Tibial artery (tissue), 4 donors: ENCODE results near the gene CNTN4.
"Not testable (repeated sequence)": the region's sequence is repeated elsewhere in the genome, so short reads cannot be mapped to it uniquely, and the experiment has no call there.

Experiments
- DNase-seq, 2 donors: peaks; one replicate each; pipeline ENCODE4 v3.0.0-alpha.2; 2019
- H3K27ac ChIP-seq, 2 donors: fragments of 200-600 bp; sonication (generic) in 1 of 2; 1 replicate in 1 of 2; 2 replicates in 1 of 2; pipeline ENCODE4 v1.5.1; 2018 to 2019; ENCODE audit warnings: mild to moderate bottlenecking in 1 of 2
- H3K27me3 ChIP-seq, 2 donors: fragments of 200-600 bp; sonication (generic) in 1 of 2; one replicate each; pipeline versions ENCODE4 v1.5.1 to v1.6.0; 2016 to 2019
- H3K36me3 ChIP-seq, 3 donors: fragments of 200-600 bp; sonication (generic) in 2 of 3; one replicate each; pipeline ENCODE4 v1.5.1; 2016 to 2019; ENCODE audit warnings: mild to moderate bottlenecking in 2 of 3
- H3K4me1 ChIP-seq, 4 donors: fragments of 200-600 bp; sonication (generic) in 2 of 4; 1 replicate in 3 of 4; 2 replicates in 1 of 4; pipeline ENCODE4 v1.5.1; 2016 to 2019
- H3K4me3 ChIP-seq, 2 donors: fragments of 200-600 bp; sonication (generic) in 1 of 2; 1 replicate in 1 of 2; 2 replicates in 1 of 2; pipeline ENCODE4 v1.5.1; 2018 to 2019; ENCODE audit warnings: mild to moderate bottlenecking in 2 of 2
- H3K9me3 ChIP-seq, 3 donors: fragments of 200-600 bp; sonication (generic) in 1 of 3; one replicate each; pipeline ENCODE4 v1.5.1; 2016 to 2019
- intact Hi-C: fragments of 100-400 bp; cut with DNase I; formaldehyde crosslinking; loops from one replicate; pipeline ENCODE4 v1.15.0; 2023; ENCODE audit warnings: low total_unique reads
- TF ChIP-seq, protein P1 (sequence below), 2 experiments: fragments of 200-600 bp in 1 of 2; fragments of 450-650 bp in 1 of 2; IDR thresholded peaks; one replicate each; pipeline ENCODE4 v1.5.1; 2017 to 2019; ENCODE audit warnings: antibody characterized with exemption in 2 of 2, mild to moderate bottlenecking in 1 of 2, moderate library complexity in 1 of 2

The CNTN4 gene

DNA sequence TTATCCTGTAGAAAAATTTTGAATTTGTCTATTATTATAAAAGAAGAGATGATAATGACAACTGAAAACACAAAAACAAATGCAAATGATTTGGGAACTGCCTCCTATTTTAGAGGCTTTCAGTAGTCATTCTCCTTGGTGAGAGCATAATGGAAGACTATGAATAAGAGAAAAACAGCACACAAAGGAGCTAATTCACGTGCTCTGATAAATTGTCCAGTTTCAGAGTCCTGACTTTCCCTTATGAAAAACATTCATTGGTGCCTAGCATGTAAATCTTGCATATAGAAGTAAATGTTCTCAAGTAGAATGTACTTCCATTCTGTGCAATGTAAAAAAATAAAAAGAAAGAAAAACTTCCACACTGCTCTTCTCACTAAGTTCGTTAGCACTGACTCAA, 805.4 kb downstream of the CNTN4 start:
- H3K27ac ChIP-seq: no peak overlapping the region
- DNase-seq: no peak
- H3K4me3 ChIP-seq: no peak overlapping the region
- TF ChIP-seq, protein P1, sequence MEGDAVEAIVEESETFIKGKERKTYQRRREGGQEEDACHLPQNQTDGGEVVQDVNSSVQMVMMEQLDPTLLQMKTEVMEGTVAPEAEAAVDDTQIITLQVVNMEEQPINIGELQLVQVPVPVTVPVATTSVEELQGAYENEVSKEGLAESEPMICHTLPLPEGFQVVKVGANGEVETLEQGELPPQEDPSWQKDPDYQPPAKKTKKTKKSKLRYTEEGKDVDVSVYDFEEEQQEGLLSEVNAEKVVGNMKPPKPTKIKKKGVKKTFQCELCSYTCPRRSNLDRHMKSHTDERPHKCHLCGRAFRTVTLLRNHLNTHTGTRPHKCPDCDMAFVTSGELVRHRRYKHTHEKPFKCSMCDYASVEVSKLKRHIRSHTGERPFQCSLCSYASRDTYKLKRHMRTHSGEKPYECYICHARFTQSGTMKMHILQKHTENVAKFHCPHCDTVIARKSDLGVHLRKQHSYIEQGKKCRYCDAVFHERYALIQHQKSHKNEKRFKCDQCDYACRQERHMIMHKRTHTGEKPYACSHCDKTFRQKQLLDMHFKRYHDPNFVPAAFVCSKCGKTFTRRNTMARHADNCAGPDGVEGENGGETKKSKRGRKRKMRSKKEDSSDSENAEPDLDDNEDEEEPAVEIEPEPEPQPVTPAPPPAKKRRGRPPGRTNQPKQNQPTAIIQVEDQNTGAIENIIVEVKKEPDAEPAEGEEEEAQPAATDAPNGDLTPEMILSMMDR (IDR thresholded peaks at IDR 0.05): no peak
- no peaks in the 10 kb centered on the region for H3K9me3 ChIP-seq
- H3K36me3 ChIP-seq: peaks cover 0 to 7% (median 0%) of the 10 kb centered on the region in 3 donors
- H3K4me1 ChIP-seq: no peaks in the 10 kb centered on the region
- H3K27me3 ChIP-seq: no peaks in the 10 kb centered on the region
- intact Hi-C loops: no loop called here

- TF ChIP-seq, protein P1 (IDR thresholded peaks at IDR 0.05): no peak
- intact Hi-C loops: no loop called here
- H3K4me3 ChIP-seq: no peak overlapping the region
- no peaks in the 10 kb centered on the region for H3K9me3 ChIP-seq
- no peaks in the 10 kb centered on the region for H3K27me3 ChIP-seq
- no peaks in the 10 kb centered on the region for H3K36me3 ChIP-seq
- no peak overlapping the region for H3K27ac ChIP-seq
- DNase-seq: no peak
- H3K4me1 ChIP-seq: no peaks in the 10 kb centered on the region
Observed at GRCh38 chr3:2908693-2909351, 810.2 kb downstream of the CNTN4 start.

DNA sequence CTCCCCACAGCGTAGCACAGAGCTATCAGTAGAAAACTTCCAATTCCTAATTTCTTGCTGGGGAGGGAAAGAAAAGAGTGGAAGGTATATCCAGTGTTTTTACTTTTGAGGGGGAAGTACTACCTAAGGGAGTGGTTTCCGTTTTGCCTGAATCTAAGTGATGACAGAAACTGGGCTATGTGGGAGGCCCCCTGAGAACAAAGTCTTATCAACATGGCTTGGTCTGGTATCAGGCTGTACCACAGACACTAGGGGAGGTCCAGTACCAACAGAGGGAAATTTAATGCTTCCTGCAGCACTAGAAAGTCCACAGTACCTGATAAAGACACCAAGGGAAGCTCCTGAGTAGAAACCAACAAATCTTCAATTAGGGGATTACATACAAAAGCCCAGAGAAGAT, 812.3 kb downstream of the CNTN4 start:
- no peaks in the 10 kb centered on the region for H3K27me3 ChIP-seq
- H3K27ac ChIP-seq: no peak overlapping the region
- H3K36me3 ChIP-seq: no peaks in the 10 kb centered on the region
- intact Hi-C loops: no loop called here
- no peak for DNase-seq
- H3K4me1 ChIP-seq: no peaks in the 10 kb centered on the region
- no peaks in the 10 kb centered on the region for H3K9me3 ChIP-seq
- H3K4me3 ChIP-seq: no peak overlapping the region
- TF ChIP-seq, protein P1 (IDR thresholded peaks at IDR 0.05): no peak

- Histone ChIP-seq H3K27ac (no peak overlapping the region), H3K36me3 (no peaks in the 10 kb centered on the region), H3K27me3 (no peaks in the 10 kb centered on the region), H3K9me3 (no peaks in the 10 kb centered on the region), H3K4me1 (no peaks in the 10 kb centered on the region), H3K4me3 (no peak overlapping the region)
- TF ChIP-seq, protein P1 (IDR thresholded peaks at IDR 0.05): no peak
- intact Hi-C loops: no loop called here
- no peak for DNase-seq
Observed at GRCh38 chr3:2915826-2916225, 817.2 kb downstream of the CNTN4 start.

DNA sequence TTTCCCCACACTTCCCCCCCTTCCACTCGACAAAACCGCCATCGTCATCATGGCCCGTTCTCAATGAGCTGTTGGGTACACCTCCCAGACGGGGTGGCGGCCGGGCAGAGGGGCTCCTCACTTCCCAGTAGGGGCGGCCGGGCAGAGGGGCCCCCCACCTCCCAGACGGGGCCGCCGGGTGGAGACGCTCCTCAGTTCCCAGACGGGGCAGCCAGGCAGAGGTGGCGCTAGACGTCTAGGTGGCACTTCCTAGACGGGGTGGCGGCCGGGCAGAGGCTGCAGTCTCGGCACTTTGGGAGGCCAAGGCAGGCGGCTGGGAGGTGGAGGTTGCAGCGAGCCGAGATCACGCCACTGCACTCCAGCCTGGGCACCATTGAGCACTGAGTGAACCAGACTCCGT, 818.0 kb downstream of the CNTN4 start:
- H3K36me3 ChIP-seq, intact Hi-C loops, H3K9me3 ChIP-seq, H3K27ac ChIP-seq, H3K4me3 ChIP-seq, H3K4me1 ChIP-seq, DNase-seq, H3K27me3 ChIP-seq: not testable (repeated sequence)

DNA sequence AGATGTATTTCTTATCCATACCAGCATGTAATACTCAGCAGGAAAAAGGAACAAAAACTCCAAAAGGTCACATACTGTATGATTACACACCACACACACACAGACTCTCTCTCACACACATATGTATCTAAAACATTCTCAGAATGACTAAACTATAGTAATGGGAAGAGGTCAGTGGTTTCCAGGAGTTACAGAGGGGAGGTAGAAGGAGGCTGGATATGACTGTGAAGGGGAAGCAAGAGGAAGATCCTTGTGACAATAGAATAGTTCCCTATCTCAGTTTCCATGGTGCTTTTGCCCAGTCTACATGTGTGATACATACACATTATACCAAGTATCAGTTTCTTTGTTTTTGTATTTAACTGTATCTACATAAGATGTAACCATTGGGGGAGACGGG, 821.4 kb downstream of the CNTN4 start:
- TF ChIP-seq, protein P1 (IDR thresholded peaks at IDR 0.05): no peak
- Histone ChIP-seq H3K4me3 (no peak overlapping the region), H3K4me1 (no peaks in the 10 kb centered on the region), H3K27me3 (no peaks in the 10 kb centered on the region), H3K27ac (no peak overlapping the region), H3K36me3 (no peaks in the 10 kb centered on the region), H3K9me3 (no peaks in the 10 kb centered on the region)
- intact Hi-C loops: no loop called here
- no peak for DNase-seq
